Kidney (tissue), 14 donors: ENCODE data around the gene TBX1. TPM values are rescaled to one million over a fixed set of nuclear protein-coding genes. Genes with fewer than 3 reads are reported as not detected.

Source experiments
- DNase-seq, 5 donors: peaks; one replicate each; pipeline ENCODE4 v3.0.0-alpha.2; 2013 to 2020
- FAIRE-seq: peaks from 2 replicates; lab custom pipeline; 2012; peaks lifted over from hg19 to GRCh38; lab: Jason Lieb, UNC
- H3K27ac ChIP-seq, 2 donors: one replicate each; pipeline ENCODE4 v1.7.0; 2013; ENCODE audit warnings: low read depth in 2 of 2, low read length in 2 of 2, inconsistent platforms in 1 of 2
- H3K27me3 ChIP-seq: one replicate; pipeline ENCODE4 v1.7.1; 2013; ENCODE audit warnings: low read length, inconsistent platforms; ENCODE audit not compliant: control insufficient read depth, insufficient read depth
- H3K36me3 ChIP-seq, 3 donors: one replicate each; pipeline versions ENCODE4 v1.7.0 to v1.7.1; 2013; ENCODE audit warnings: low read length in 3 of 3, control low read depth in 1 of 3, inconsistent platforms in 1 of 3; ENCODE audit not compliant: insufficient read depth in 3 of 3, control insufficient read depth in 2 of 3
- H3K4me1 ChIP-seq, 3 donors: one replicate each; pipeline versions ENCODE4 v1.7.0 to v1.7.1; 2013; ENCODE audit warnings: low read length in 3 of 3, inconsistent platforms in 1 of 3, low read depth in 1 of 3; ENCODE audit not compliant: control insufficient read depth in 2 of 3, insufficient read depth in 2 of 3
- H3K4me3 ChIP-seq, 3 donors: one replicate each; pipeline versions ENCODE4 v1.7.0 to v1.8.1; 2013; ENCODE audit warnings: low read length in 3 of 3, control low read depth in 1 of 3, inconsistent platforms in 1 of 3
- H3K9ac ChIP-seq, 3 donors: one replicate each; pipeline versions ENCODE4 v1.7.0 to v1.7.1; 2013; ENCODE audit warnings: low read length in 3 of 3, control low read depth in 1 of 3, inconsistent platforms in 1 of 3
- H3K9me3 ChIP-seq, 3 donors: one replicate each; pipeline versions ENCODE4 v1.7.0 to v1.7.1; 2013; ENCODE audit warnings: low read length in 3 of 3, control low read depth in 1 of 3, inconsistent platforms in 1 of 3; ENCODE audit not compliant: control insufficient read depth in 2 of 3, insufficient read depth in 1 of 3
- CTCF ChIP-seq: IDR thresholded peaks from 3 replicates; pipeline ENCODE4 v1.5.1; 2012; ENCODE audit warnings: mild to moderate bottlenecking, moderate library complexity, borderline replicate concordance; ENCODE audit not compliant: insufficient read depth; ENCODE audit errors: extremely low read depth
- intact Hi-C: fragments of 100-400 bp; cut with DNase I; formaldehyde crosslinking; loops from one replicate; pipeline ENCODE4 v1.11.1; 2022
- polyA plus RNA-seq: library from polyadenylated mRNA; stranded (reverse); fragments of 350-450 nt; fragmentation: Illumina TruSeq; extraction: RNeasy Lipid Tissue Mini Kit (QIAGEN cat#74804); gene quantifications from one replicate; pipeline ENCODE4 v1.2.3, GENCODE V29; 2014; ENCODE audit warnings: low read depth, low replicate concordance; ENCODE audit not compliant: insufficient read depth
- total RNA-seq: library from RNA; stranded (reverse); fragmentation: NEBNext Ultra II Directional; extraction: Animal tissue kit (Norgen Biotek cat#: 25700); gene quantifications from one replicate; pipeline ENCODE4 v1.2.1, GENCODE V29; 2021
- donor health status: control.
- donor health status: control.
- donor health status: control.
- donor health status: control.
- donor health status: control.
- donor health status: DM: yes; HTN: yes; CAD: no.
- donor health status: Normal renal cell carcinoma (clear cell type).

TBX1 gene
- total and polyA plus RNA-seq, 2 donors from 2014 or later, result 0.45 to 5.5 TPM

- FAIRE-seq, result no peak
- TF ChIP-seq CTCF, result no peak
- peak in 2 of 5 donors; percentile 35 to 37 for DNase-seq
Measured at GRCh38 chr22:19801340-19802000, 40.9 kb downstream of the TBX1 start.

GRCh38 chr22:19802001-19802893 is 41.7 kb downstream of the TBX1 start:
- H3K27ac ChIP-seq, result no peak overlapping the region
- H3K9ac ChIP-seq, result no peak overlapping the region
- H3K9me3 ChIP-seq, result no peaks in the 10 kb centered on the region
- DNase-seq (peak in 4 of 5 donors; percentile 34 to 57 (median 52)), FAIRE-seq (no peak)
- intact Hi-C loops, result no loop called here
- H3K4me3 ChIP-seq, result no peak overlapping the region
- no peaks in the 10 kb centered on the region for H3K4me1 ChIP-seq
- no peak for TF ChIP-seq CTCF
- H3K27me3 ChIP-seq, result no peaks in the 10 kb centered on the region
- H3K36me3 ChIP-seq, result no peaks in the 10 kb centered on the region

More at GRCh38 chr22:19801340-19802000, 40.9 kb downstream of the TBX1 start:
- Histone ChIP-seq H3K4me3 (no peak overlapping the region), H3K36me3 (no peaks in the 10 kb centered on the region), H3K9ac (no peak overlapping the region), H3K27ac (no peak overlapping the region), H3K27me3 (no peaks in the 10 kb centered on the region), H3K9me3 (no peaks in the 10 kb centered on the region), H3K4me1 (no peaks in the 10 kb centered on the region)
- intact Hi-C loops, result no loop called here

GRCh38 chr22:19802894-19803735 is 42.5 kb downstream of the TBX1 start:
- no peak overlapping the region for H3K9ac ChIP-seq
- H3K27ac ChIP-seq, result no peak overlapping the region
- TF ChIP-seq CTCF, result no peak
- H3K4me1 ChIP-seq, result no peaks in the 10 kb centered on the region
- no peaks in the 10 kb centered on the region for H3K27me3 ChIP-seq
- intact Hi-C loops, result no loop called here
- H3K36me3 ChIP-seq, result no peaks in the 10 kb centered on the region
- FAIRE-seq, result no peak
- DNase-seq, result peak in 2 of 5 donors; percentile 27 to 68
- H3K4me3 ChIP-seq, result no peak overlapping the region
- no peaks in the 10 kb centered on the region for H3K9me3 ChIP-seq
